Measurements from ENCODE around the gene GALNT12.

GALNT12 gene

GRCh38 chr9:98856982-98857381 is 49.5 kb downstream of the GALNT12 start:
- H3K9me3 ChIP-seq (ENCODE audit: control insufficient read depth, low read length): no peaks in the 10 kb centered on the region

GRCh38 chr9:98859941-98860340 is 52.5 kb downstream of the GALNT12 start:
- DNase-seq: no peak

More at GRCh38 chr9:98856982-98857381, 49.5 kb downstream of the GALNT12 start:
- Histone ChIP-seq H3K27me3 (replicated peaks; ENCODE audit: control insufficient read depth, insufficient read depth, low read length, poor library complexity, severe bottlenecking) (no peaks in the 10 kb centered on the region), H3K4me1 (ENCODE audit: control insufficient read depth, insufficient read depth, low read length, poor library complexity, severe bottlenecking) (no peaks in the 10 kb centered on the region), H3K4me3 (ENCODE audit: insufficient read depth, low read depth, low read length, poor library complexity, severe bottlenecking) (no peak overlapping the region), H3K36me3 (ENCODE audit: control insufficient read depth, insufficient read depth, low read length) (no peaks in the 10 kb centered on the region), H3K27ac (ENCODE audit: insufficient read depth, low read length, poor library complexity, severe bottlenecking) (no peak overlapping the region)
- no peak for DNase-seq

GRCh38 chr9:98860871-98861293 is 53.4 kb downstream of the GALNT12 start:
- Histone ChIP-seq H3K4me3 (ENCODE audit: insufficient read depth, low read depth, low read length, poor library complexity, severe bottlenecking) (no peak overlapping the region), H3K27me3 (replicated peaks; ENCODE audit: control insufficient read depth, insufficient read depth, low read length, poor library complexity, severe bottlenecking) (no peaks in the 10 kb centered on the region), H3K9me3 (ENCODE audit: control insufficient read depth, low read length) (no peaks in the 10 kb centered on the region), H3K36me3 (ENCODE audit: control insufficient read depth, insufficient read depth, low read length) (no peaks in the 10 kb centered on the region), H3K4me1 (ENCODE audit: control insufficient read depth, insufficient read depth, low read length, poor library complexity, severe bottlenecking) (no peaks in the 10 kb centered on the region), H3K27ac (ENCODE audit: insufficient read depth, low read length, poor library complexity, severe bottlenecking) (no peak overlapping the region)
- no peak for DNase-seq

More at GRCh38 chr9:98859941-98860340, 52.5 kb downstream of the GALNT12 start:
- Histone ChIP-seq H3K4me3 (ENCODE audit: insufficient read depth, low read depth, low read length, poor library complexity, severe bottlenecking) (no peak overlapping the region), H3K27me3 (replicated peaks; ENCODE audit: control insufficient read depth, insufficient read depth, low read length, poor library complexity, severe bottlenecking) (no peaks in the 10 kb centered on the region), H3K27ac (ENCODE audit: insufficient read depth, low read length, poor library complexity, severe bottlenecking) (no peak overlapping the region), H3K9me3 (ENCODE audit: control insufficient read depth, low read length) (no peaks in the 10 kb centered on the region), H3K4me1 (ENCODE audit: control insufficient read depth, insufficient read depth, low read length, poor library complexity, severe bottlenecking) (no peaks in the 10 kb centered on the region), H3K36me3 (ENCODE audit: control insufficient read depth, insufficient read depth, low read length) (no peaks in the 10 kb centered on the region)

DNA sequence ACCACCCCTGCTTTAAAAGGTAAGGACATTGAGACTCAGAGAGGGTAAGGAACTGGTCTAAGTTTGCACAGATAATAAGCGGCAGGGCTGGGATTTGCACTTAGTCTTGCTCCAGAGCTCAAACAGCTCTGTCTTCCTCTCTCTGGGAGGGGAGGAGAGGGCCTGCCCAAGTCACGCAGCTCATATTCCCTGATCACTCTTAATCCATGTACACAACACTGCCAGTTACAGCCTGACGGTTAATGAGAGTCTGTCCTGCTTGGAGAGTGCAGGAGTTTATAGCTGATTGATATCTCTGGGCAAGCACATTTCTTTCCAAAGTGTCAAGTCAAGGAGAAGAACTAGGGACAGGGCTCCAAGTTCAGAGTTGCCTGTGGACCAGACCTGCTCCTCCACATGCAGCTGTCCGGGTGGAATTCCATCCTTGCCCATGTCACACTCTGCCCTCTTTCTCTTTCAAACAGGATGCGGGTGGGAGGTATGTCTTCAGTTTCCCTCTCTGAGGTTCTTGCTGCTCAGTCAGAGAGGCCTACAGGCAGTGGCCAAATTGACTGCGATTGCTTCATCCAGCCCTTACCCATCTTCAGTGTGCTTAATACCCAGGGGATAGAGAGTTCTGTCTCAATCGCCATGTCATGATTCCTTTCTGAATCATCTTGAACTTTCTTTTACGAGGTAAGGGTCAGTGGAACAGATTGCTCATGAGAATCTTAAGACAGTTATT is 54.5 kb downstream of the GALNT12 start:
- Histone ChIP-seq H3K4me1 (ENCODE audit: control insufficient read depth, insufficient read depth, low read length, poor library complexity, severe bottlenecking) (no peaks in the 10 kb centered on the region), H3K27ac (ENCODE audit: insufficient read depth, low read length, poor library complexity, severe bottlenecking) (no peak overlapping the region), H3K4me3 (ENCODE audit: insufficient read depth, low read depth, low read length, poor library complexity, severe bottlenecking) (no peak overlapping the region), H3K36me3 (ENCODE audit: control insufficient read depth, insufficient read depth, low read length) (no peaks in the 10 kb centered on the region), H3K9me3 (ENCODE audit: control insufficient read depth, low read length) (no peaks in the 10 kb centered on the region), H3K27me3 (replicated peaks; ENCODE audit: control insufficient read depth, insufficient read depth, low read length, poor library complexity, severe bottlenecking) (no peaks in the 10 kb centered on the region)
- no peak for DNase-seq

DNA sequence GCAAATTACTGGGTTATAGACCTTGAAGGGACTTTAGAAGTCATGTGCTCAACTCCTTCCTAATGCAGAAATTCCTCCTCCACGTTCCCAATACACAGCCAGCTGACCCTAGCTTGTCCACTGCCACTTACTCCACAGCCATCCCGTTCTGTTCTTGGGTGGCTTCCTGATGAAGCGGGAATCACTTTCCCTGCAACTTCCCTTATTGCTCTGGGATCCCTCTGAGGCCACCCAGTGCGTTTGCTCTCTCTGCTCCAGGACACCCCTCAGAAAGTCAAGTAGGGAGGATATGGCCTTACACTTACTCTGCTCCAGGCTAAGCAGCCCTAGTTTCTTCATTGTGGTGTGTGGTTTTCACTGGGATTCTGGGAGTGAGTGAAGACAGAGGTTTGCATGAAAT is 55.5 kb downstream of the GALNT12 start:
- H3K4me3 ChIP-seq (ENCODE audit: insufficient read depth, low read depth, low read length, poor library complexity, severe bottlenecking): no peak overlapping the region
- H3K4me1 ChIP-seq (ENCODE audit: control insufficient read depth, insufficient read depth, low read length, poor library complexity, severe bottlenecking): no peaks in the 10 kb centered on the region
- no peaks in the 10 kb centered on the region for H3K27me3 ChIP-seq (replicated peaks; ENCODE audit: control insufficient read depth, insufficient read depth, low read length, poor library complexity, severe bottlenecking)
- DNase-seq: no peak
- no peaks in the 10 kb centered on the region for H3K9me3 ChIP-seq (ENCODE audit: control insufficient read depth, low read length)
- H3K36me3 ChIP-seq (ENCODE audit: control insufficient read depth, insufficient read depth, low read length): no peaks in the 10 kb centered on the region
- no peak overlapping the region for H3K27ac ChIP-seq (ENCODE audit: insufficient read depth, low read length, poor library complexity, severe bottlenecking)

DNA sequence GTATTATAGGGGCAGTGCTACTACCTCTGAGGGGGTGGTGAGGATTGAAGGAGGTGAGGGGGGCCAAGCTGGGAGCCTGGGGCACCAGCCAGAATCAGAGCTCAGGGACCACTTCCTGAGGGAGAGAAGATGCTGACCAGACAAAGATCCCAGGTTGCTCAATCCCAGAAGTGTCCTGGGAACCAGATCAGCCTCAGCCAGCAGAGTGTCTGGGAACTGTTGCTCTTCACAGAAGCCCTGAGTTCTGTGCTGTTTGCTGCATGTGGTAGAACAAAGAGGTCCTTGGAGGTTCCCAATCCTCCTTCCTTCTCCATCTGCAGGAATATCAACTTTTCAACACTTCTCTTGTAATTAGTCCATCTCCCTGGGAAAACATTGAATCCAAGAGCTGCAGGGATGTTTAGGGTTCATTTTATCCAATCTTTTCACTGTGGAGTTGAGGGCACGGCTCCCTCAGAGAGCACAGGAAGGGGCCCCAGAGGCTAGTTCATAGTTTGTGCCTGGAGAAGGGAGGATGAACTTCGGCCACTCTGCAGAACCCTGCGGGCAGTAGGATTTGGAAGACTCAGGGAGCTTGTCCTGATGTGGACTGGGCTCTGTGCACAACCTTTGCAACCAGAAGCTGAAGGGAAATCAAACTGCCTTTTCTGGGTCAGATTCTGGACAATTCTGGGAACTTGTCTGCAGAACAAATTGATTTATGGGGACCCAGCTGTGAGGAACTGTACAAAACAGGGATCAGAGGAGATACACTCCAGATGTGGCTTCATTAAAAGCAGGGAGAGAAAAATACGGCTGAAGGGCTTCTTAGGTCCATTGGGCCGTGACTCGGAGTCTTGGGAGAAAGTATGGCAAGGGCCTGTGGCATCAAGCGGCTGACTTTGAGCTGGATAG is 57.1 kb downstream of the GALNT12 start:
- Histone ChIP-seq H3K4me3 (ENCODE audit: insufficient read depth, low read depth, low read length, poor library complexity, severe bottlenecking) (no peak overlapping the region), H3K27ac (ENCODE audit: insufficient read depth, low read length, poor library complexity, severe bottlenecking) (no peak overlapping the region), H3K4me1 (ENCODE audit: control insufficient read depth, insufficient read depth, low read length, poor library complexity, severe bottlenecking) (no peaks in the 10 kb centered on the region), H3K27me3 (replicated peaks; ENCODE audit: control insufficient read depth, insufficient read depth, low read length, poor library complexity, severe bottlenecking) (no peaks in the 10 kb centered on the region), H3K36me3 (ENCODE audit: control insufficient read depth, insufficient read depth, low read length) (no peaks in the 10 kb centered on the region), H3K9me3 (ENCODE audit: control insufficient read depth, low read length) (no peaks in the 10 kb centered on the region)
- DNase-seq: no peak

GRCh38 chr9:98865284-98865875 is 57.9 kb downstream of the GALNT12 start:
- H3K27ac ChIP-seq (ENCODE audit: insufficient read depth, low read length, poor library complexity, severe bottlenecking): no peak overlapping the region
- H3K36me3 ChIP-seq (ENCODE audit: control insufficient read depth, insufficient read depth, low read length): no peaks in the 10 kb centered on the region
- H3K27me3 ChIP-seq (replicated peaks; ENCODE audit: control insufficient read depth, insufficient read depth, low read length, poor library complexity, severe bottlenecking): no peaks in the 10 kb centered on the region
- DNase-seq: no peak
- H3K4me3 ChIP-seq (ENCODE audit: insufficient read depth, low read depth, low read length, poor library complexity, severe bottlenecking): no peak overlapping the region
- no peaks in the 10 kb centered on the region for H3K4me1 ChIP-seq (ENCODE audit: control insufficient read depth, insufficient read depth, low read length, poor library complexity, severe bottlenecking)
- no peaks in the 10 kb centered on the region for H3K9me3 ChIP-seq (ENCODE audit: control insufficient read depth, low read length)

DNA sequence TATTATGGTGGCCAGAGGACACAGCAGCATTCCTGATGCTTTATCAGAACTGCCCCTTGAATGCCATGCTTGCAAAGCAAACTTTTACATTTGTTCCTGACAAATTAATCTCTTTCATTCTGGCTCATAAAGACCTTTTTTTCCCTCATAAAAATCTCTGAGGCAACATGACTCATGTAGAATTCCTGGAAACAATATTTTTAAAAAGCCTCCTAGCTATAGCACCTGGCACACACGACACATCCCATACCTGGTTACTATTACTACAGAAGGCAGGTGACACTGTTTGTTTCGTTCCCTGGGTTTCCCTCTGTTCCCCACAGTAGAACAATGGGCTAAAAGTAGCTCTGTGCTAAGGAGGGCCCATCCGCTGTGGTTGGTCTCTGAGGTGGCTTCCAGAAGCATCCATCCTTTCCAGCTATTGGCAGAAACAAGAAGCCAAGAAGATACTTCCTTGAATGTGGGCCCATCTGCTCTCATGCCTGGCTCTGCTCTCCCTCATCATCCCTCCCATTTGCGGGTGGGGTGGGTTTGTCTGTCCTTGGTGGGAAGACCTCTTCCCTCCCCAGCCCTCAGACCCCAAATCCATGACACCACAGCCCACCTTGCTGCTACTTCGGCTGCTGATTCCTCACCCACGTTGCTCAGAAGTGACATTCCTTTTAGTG is 59.1 kb downstream of the GALNT12 start:
- no peak overlapping the region for H3K4me3 ChIP-seq (ENCODE audit: insufficient read depth, low read depth, low read length, poor library complexity, severe bottlenecking)
- H3K27me3 ChIP-seq (replicated peaks; ENCODE audit: control insufficient read depth, insufficient read depth, low read length, poor library complexity, severe bottlenecking): no peaks in the 10 kb centered on the region
- H3K27ac ChIP-seq (ENCODE audit: insufficient read depth, low read length, poor library complexity, severe bottlenecking): no peak overlapping the region
- no peak for DNase-seq
- H3K36me3 ChIP-seq (ENCODE audit: control insufficient read depth, insufficient read depth, low read length): no peaks in the 10 kb centered on the region
- no peaks in the 10 kb centered on the region for H3K9me3 ChIP-seq (ENCODE audit: control insufficient read depth, low read length)
- H3K4me1 ChIP-seq (ENCODE audit: control insufficient read depth, insufficient read depth, low read length, poor library complexity, severe bottlenecking): no peaks in the 10 kb centered on the region

DNA sequence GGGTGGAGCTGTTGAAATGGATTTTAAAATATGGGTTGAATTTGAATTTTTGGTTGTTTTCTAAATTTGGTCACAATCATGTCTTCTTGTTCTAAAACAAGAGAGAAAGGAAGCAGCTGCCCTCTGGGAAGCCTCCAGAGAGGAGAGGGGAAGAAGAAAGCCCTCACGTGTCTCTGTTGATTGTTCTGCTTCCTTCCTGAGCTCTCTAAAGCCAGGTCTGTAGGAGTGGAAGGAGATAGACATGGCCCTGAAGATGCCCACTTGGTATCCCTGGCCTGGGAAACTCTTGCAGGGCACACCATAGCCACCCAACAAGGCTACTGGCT is 59.6 kb downstream of the GALNT12 start:
- H3K36me3 ChIP-seq (ENCODE audit: control insufficient read depth, insufficient read depth, low read length): no peaks in the 10 kb centered on the region
- H3K27ac ChIP-seq (ENCODE audit: insufficient read depth, low read length, poor library complexity, severe bottlenecking): no peak overlapping the region
- H3K27me3 ChIP-seq (replicated peaks; ENCODE audit: control insufficient read depth, insufficient read depth, low read length, poor library complexity, severe bottlenecking): no peaks in the 10 kb centered on the region
- DNase-seq: no peak
- no peak overlapping the region for H3K4me3 ChIP-seq (ENCODE audit: insufficient read depth, low read depth, low read length, poor library complexity, severe bottlenecking)
- H3K4me1 ChIP-seq (ENCODE audit: control insufficient read depth, insufficient read depth, low read length, poor library complexity, severe bottlenecking): no peaks in the 10 kb centered on the region
- H3K9me3 ChIP-seq (ENCODE audit: control insufficient read depth, low read length): no peaks in the 10 kb centered on the region

Data from effector memory CD4-positive, alpha-beta T cell (primary cell).